Breast epithelium (tissue), 3 donors: ENCODE measurements around the gene KCND3.

Experiments
- POLR2A ChIP-seq: fragments of 450-650 bp; IDR thresholded peaks from one replicate; pipeline ENCODE4 v1.6.1; 2016; ENCODE audit warnings: antibody characterized with exemption, mild to moderate bottlenecking, moderate library complexity
- POLR2AphosphoS5 ChIP-seq, 3 donors: sonication (generic); formaldehyde crosslinking; IDR thresholded peaks; one replicate each; pipeline ENCODE4 v1.6.1; 2017; ENCODE audit warnings: antibody characterized with exemption in 3 of 3
- TF ChIP-seq, protein P1 (sequence below), 3 donors: fragments of 450-650 bp; IDR thresholded peaks; one replicate each; pipeline ENCODE4 v1.5.1; 2016 to 2017; ENCODE audit warnings: antibody characterized with exemption in 3 of 3, mild to moderate bottlenecking in 3 of 3, moderate library complexity in 3 of 3

DNA sequence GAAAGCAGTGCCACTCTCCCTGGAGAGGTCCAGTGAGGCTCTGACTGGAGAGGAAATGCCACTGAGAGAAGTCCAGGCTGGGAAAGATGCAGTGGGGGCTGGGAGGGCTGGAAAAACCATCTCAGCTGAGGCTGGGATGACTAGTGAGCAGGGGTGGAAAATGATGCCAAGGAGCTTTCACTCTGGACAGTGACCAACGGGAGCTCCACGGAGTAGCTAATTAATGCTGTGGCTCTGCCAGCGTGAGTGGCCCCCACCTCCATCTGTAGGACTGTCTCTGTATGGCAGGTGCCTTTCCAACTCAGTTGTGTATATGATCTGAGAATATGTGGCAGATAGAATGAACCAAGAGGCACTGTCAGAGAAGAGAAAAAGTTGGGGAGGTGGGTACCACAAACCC, 147.1 kb downstream of the KCND3 start:
- TF ChIP-seq, protein P1, sequence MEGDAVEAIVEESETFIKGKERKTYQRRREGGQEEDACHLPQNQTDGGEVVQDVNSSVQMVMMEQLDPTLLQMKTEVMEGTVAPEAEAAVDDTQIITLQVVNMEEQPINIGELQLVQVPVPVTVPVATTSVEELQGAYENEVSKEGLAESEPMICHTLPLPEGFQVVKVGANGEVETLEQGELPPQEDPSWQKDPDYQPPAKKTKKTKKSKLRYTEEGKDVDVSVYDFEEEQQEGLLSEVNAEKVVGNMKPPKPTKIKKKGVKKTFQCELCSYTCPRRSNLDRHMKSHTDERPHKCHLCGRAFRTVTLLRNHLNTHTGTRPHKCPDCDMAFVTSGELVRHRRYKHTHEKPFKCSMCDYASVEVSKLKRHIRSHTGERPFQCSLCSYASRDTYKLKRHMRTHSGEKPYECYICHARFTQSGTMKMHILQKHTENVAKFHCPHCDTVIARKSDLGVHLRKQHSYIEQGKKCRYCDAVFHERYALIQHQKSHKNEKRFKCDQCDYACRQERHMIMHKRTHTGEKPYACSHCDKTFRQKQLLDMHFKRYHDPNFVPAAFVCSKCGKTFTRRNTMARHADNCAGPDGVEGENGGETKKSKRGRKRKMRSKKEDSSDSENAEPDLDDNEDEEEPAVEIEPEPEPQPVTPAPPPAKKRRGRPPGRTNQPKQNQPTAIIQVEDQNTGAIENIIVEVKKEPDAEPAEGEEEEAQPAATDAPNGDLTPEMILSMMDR (IDR thresholded peaks at IDR 0.05) = no peak
- TF ChIP-seq POLR2A (no peak), POLR2AphosphoS5 (IDR thresholded peaks at IDR 0.05) (no peak)
